ENCODE data around the gene HLA-B.

The HLA-B gene

GRCh38 chr6:31305703-31306219, 51.2 kb downstream of the HLA-B start:
- DNase-seq (ENCODE audit: low read depth), result no peak

DNA sequence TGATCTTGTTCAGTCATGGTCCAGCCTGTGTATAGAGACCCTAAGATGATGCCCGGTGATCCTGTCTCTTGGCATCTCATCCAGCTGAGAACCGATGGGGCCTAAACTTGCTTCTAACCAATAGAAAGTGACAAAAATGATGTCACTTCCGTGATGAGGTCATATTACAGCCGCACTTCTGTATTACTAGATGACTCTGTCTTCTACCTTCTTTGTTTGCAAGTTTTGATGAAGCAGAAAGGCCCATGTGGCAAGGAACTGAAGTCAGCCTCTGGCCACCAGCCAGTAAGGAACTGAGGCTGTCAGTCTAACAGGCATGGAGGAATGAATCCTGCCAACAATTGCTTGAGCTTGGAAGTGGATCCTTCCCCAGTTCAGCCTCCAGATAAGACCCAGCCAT, 52.3 kb downstream of the HLA-B start:
- no peak for DNase-seq (ENCODE audit: low read depth)
